ENCODE results near the gene CNTN5.
"Not testable (repeated sequence)": the region's sequence is repeated elsewhere in the genome, so short reads cannot be mapped to it uniquely, and the experiment has no call there.

CNTN5 gene

GRCh38 chr11:100224541-100225034, 1203.8 kb downstream of the CNTN5 start:
- Histone ChIP-seq H4K20me1 (no peaks in the 10 kb centered on the region), H3K9me3 (replicated peaks in 1 of 11) (no peaks in the 10 kb centered on the region), H3K36me3 (no peaks in the 10 kb centered on the region), H3K4me1 (no peaks in the 10 kb centered on the region), H3K27me3 (no peaks in the 10 kb centered on the region), H3K27ac (no peak overlapping the region), H3K9ac (no peak overlapping the region), H3K4me3 (no peak overlapping the region), H3K4me2 (no peak overlapping the region)
- TF ChIP-seq Cebpa-rat (IDR thresholded peaks at IDR 0.05), result no peak

GRCh38 chr11:100229086-100229485, 1208.3 kb downstream of the CNTN5 start:
- Histone ChIP-seq H3K9me3 (replicated peaks in 1 of 11) (no peaks in the 10 kb centered on the region), H3K4me1 (no peaks in the 10 kb centered on the region), H3K27me3 (no peaks in the 10 kb centered on the region), H4K20me1 (no peaks in the 10 kb centered on the region), H3K36me3 (no peaks in the 10 kb centered on the region), H3K9ac (no peak overlapping the region), H3K4me3 (no peak overlapping the region), H3K4me2 (no peak overlapping the region), H3K27ac (no peak overlapping the region)
- TF ChIP-seq Cebpa-rat (IDR thresholded peaks at IDR 0.05), result no peak

- Histone ChIP-seq H3K9ac (no peak overlapping the region), H3K4me3 (no peak overlapping the region), H3K27ac (no peak overlapping the region), H4K20me1 (no peaks in the 10 kb centered on the region), H3K27me3 (no peaks in the 10 kb centered on the region; a peak in 1 of 22 replicates), H3K4me1 (no peaks in the 10 kb centered on the region), H3K36me3 (no peaks in the 10 kb centered on the region), H3K4me2 (no peak overlapping the region), H3K9me3 (replicated peaks in 1 of 11) (no peaks in the 10 kb centered on the region)
- no peak for TF ChIP-seq Cebpa-rat (IDR thresholded peaks at IDR 0.05)
These were observed 1211.3 kb downstream of the CNTN5 start for GRCh38 chr11:100232006-100232405.

GRCh38 chr11:100235085-100235484, 1214.3 kb downstream of the CNTN5 start:
- Histone ChIP-seq H4K20me1 (no peaks in the 10 kb centered on the region), H3K36me3 (no peaks in the 10 kb centered on the region), H3K4me1 (no peaks in the 10 kb centered on the region), H3K4me2 (no peak overlapping the region), H3K9me3 (replicated peaks in 1 of 11) (no peaks in the 10 kb centered on the region), H3K9ac (no peak overlapping the region), H3K4me3 (no peak overlapping the region), H3K27me3 (no peaks in the 10 kb centered on the region; a peak in 1 of 22 replicates), H3K27ac (no peak overlapping the region)
- TF ChIP-seq Cebpa-rat (IDR thresholded peaks at IDR 0.05), result no peak

GRCh38 chr11:100240025-100240539, 1219.3 kb downstream of the CNTN5 start:
- no peak overlapping the region for H3K9ac ChIP-seq
- no peak overlapping the region for H3K4me3 ChIP-seq
- no peaks in the 10 kb centered on the region; a peak in 1 of 22 replicates for H3K27me3 ChIP-seq
- H3K36me3 ChIP-seq, result no peaks in the 10 kb centered on the region
- no peaks in the 10 kb centered on the region for H3K4me1 ChIP-seq
- H3K4me2 ChIP-seq, result no peak overlapping the region
- H4K20me1 ChIP-seq, result no peaks in the 10 kb centered on the region
- H3K9me3 ChIP-seq (replicated peaks in 1 of 11), result no peaks in the 10 kb centered on the region
- no peak overlapping the region for H3K27ac ChIP-seq
- TF ChIP-seq Cebpa-rat (IDR thresholded peaks at IDR 0.05), result no peak

GRCh38 chr11:100247704-100248103, 1227.0 kb downstream of the CNTN5 start:
- H3K27me3 ChIP-seq, result no peaks in the 10 kb centered on the region
- H3K4me2 ChIP-seq, result no peak overlapping the region
- H3K4me1 ChIP-seq, result no peaks in the 10 kb centered on the region
- H3K4me3 ChIP-seq, result no peak overlapping the region
- no peaks in the 10 kb centered on the region for H4K20me1 ChIP-seq
- TF ChIP-seq Cebpa-rat (IDR thresholded peaks at IDR 0.05), result no peak
- H3K27ac ChIP-seq, result no peak overlapping the region
- no peaks in the 10 kb centered on the region for H3K36me3 ChIP-seq
- H3K9ac ChIP-seq, result no peak overlapping the region
- no peaks in the 10 kb centered on the region for H3K9me3 ChIP-seq (replicated peaks in 1 of 11)

- not testable (repeated sequence) for H3K4me1 ChIP-seq; H3K9me3 ChIP-seq (replicated peaks in 1 of 11); H4K20me1 ChIP-seq; H3K36me3 ChIP-seq; H3K9ac ChIP-seq; H3K27me3 ChIP-seq; H3K4me3 ChIP-seq; H3K4me2 ChIP-seq; H3K27ac ChIP-seq
These were observed 1236.6 kb downstream of the CNTN5 start for GRCh38 chr11:100257238-100257803.

GRCh38 chr11:100269516-100269915, 1248.8 kb downstream of the CNTN5 start:
- Histone ChIP-seq H4K20me1 (no peaks in the 10 kb centered on the region), H3K36me3 (no peaks in the 10 kb centered on the region), H3K9ac (no peak overlapping the region), H3K4me3 (no peak overlapping the region), H3K27ac (no peak overlapping the region), H3K27me3 (no peaks in the 10 kb centered on the region), H3K4me1 (no peaks in the 10 kb centered on the region), H3K9me3 (replicated peaks in 1 of 11) (peaks cover 0 to 12% (median 3%) of the 10 kb centered on the region in 11 experiments; a peak in 4 of 22 replicates), H3K4me2 (no peak overlapping the region)
- no peak for TF ChIP-seq Cebpa-rat (IDR thresholded peaks at IDR 0.05)

GRCh38 chr11:100273066-100273815, 1252.5 kb downstream of the CNTN5 start:
- Histone ChIP-seq H3K4me3 (no peak overlapping the region), H3K4me1 (no peaks in the 10 kb centered on the region), H3K4me2 (no peak overlapping the region), H3K27me3 (no peaks in the 10 kb centered on the region), H4K20me1 (no peaks in the 10 kb centered on the region), H3K9ac (no peak overlapping the region), H3K9me3 (replicated peaks in 1 of 11) (peaks cover 0 to 12% (median 3%) of the 10 kb centered on the region in 11 experiments; a peak in 4 of 22 replicates), H3K36me3 (no peaks in the 10 kb centered on the region), H3K27ac (no peak overlapping the region)
- no peak for TF ChIP-seq Cebpa-rat (IDR thresholded peaks at IDR 0.05)

- H3K27ac ChIP-seq, H3K4me3 ChIP-seq, H3K36me3 ChIP-seq, H4K20me1 ChIP-seq, H3K4me1 ChIP-seq, H3K27me3 ChIP-seq, H3K9ac ChIP-seq, H3K4me2 ChIP-seq: not testable (repeated sequence)
- peaks cover 0 to 12% (median 3%) of the 10 kb centered on the region in 11 experiments; a peak in 4 of 22 replicates for H3K9me3 ChIP-seq (replicated peaks in 1 of 11)
These were observed 1253.7 kb downstream of the CNTN5 start for GRCh38 chr11:100274466-100274865.
